Bronchial epithelial cell (primary cell): ENCODE results near the gene S1PR3. TPM values are rescaled to one million over a fixed set of nuclear protein-coding genes. Genes with fewer than 3 reads are reported as not detected.

ENCODE experiments used
- DNase-seq: peaks from one replicate; pipeline ENCODE4 v3.0.0-alpha.2; 2010; ENCODE audit warnings: low read depth
- FAIRE-seq: peaks from 2 replicates; lab custom pipeline; 2011; peaks lifted over from hg19 to GRCh38; lab: Jason Lieb, UNC
- H3K27me3 ChIP-seq: 2 replicates; pipeline ENCODE4 v1.5.1; 2011; ENCODE audit warnings: low read length; ENCODE audit not compliant: control insufficient read depth, insufficient read depth
- H3K36me3 ChIP-seq: 2 replicates; pipeline ENCODE4 v1.5.1; 2011; ENCODE audit warnings: low read length; ENCODE audit not compliant: control insufficient read depth, insufficient read depth
- H3K4me3 ChIP-seq: 2 replicates; pipeline ENCODE4 v1.5.1; 2011; ENCODE audit warnings: mild to moderate bottlenecking, low read depth, low read length, control low read depth
- CTCF ChIP-seq: IDR thresholded peaks from 2 replicates; pipeline ENCODE4 v1.5.1; 2011; ENCODE audit warnings: mild to moderate bottlenecking, moderate library complexity, low read length, control low read depth, inconsistent platforms; ENCODE audit not compliant: insufficient read depth, severe bottlenecking
- total RNA-seq: library from RNA; depleted of rRNA; stranded (reverse); fragments of >200 nt; gene quantifications from 2 replicates; pipeline ENCODE4 v1.2.1, GENCODE V29; 2014

The S1PR3 gene
- total RNA-seq, 1 donor from 2014 or later: 0.79 TPM

GRCh38 chr9:89024727-89025126 is 33.5 kb downstream of the S1PR3 start:
- Histone ChIP-seq H3K4me3 (no peak overlapping the region), H3K36me3 (no peaks in the 10 kb centered on the region), H3K27me3 (no peaks in the 10 kb centered on the region)
- TF ChIP-seq CTCF: no peak
- FAIRE-seq (no peak), DNase-seq (no peak)

GRCh38 chr9:89025553-89025952 is 34.3 kb downstream of the S1PR3 start:
- Histone ChIP-seq H3K27me3 (no peaks in the 10 kb centered on the region), H3K4me3 (no peak overlapping the region), H3K36me3 (no peaks in the 10 kb centered on the region)
- FAIRE-seq (no peak), DNase-seq (no peak)
- TF ChIP-seq CTCF: no peak

GRCh38 chr9:89026876-89027275 is 35.6 kb downstream of the S1PR3 start:
- DNase-seq (no peak), FAIRE-seq (no peak)
- TF ChIP-seq CTCF: no peak
- Histone ChIP-seq H3K36me3 (no peaks in the 10 kb centered on the region), H3K27me3 (no peaks in the 10 kb centered on the region), H3K4me3 (no peak overlapping the region)

- FAIRE-seq: no peak
- no peak for DNase-seq
- no peak overlapping the region for H3K4me3 ChIP-seq
- TF ChIP-seq CTCF: no peak
- no peaks in the 10 kb centered on the region for H3K36me3 ChIP-seq
- H3K27me3 ChIP-seq: no peaks in the 10 kb centered on the region
Observed at GRCh38 chr9:89029788-89030187, 38.5 kb downstream of the S1PR3 start.

- Histone ChIP-seq H3K27me3 (no peaks in the 10 kb centered on the region), H3K4me3 (no peak overlapping the region), H3K36me3 (no peaks in the 10 kb centered on the region)
- no peak for TF ChIP-seq CTCF
- no peak for DNase-seq
- FAIRE-seq: no peak
Observed at GRCh38 chr9:89032173-89032572, 40.9 kb downstream of the S1PR3 start.

GRCh38 chr9:89032661-89033060 is 41.4 kb downstream of the S1PR3 start:
- H3K4me3 ChIP-seq: no peak overlapping the region
- FAIRE-seq: no peak
- TF ChIP-seq CTCF: no peak

More at GRCh38 chr9:89032661-89033060, 41.4 kb downstream of the S1PR3 start:
- no peak for DNase-seq
- H3K36me3 ChIP-seq: no peaks in the 10 kb centered on the region
- H3K27me3 ChIP-seq: no peaks in the 10 kb centered on the region
